A549 (cell line): ENCODE measurements around the gene IRAK1. TPM values are rescaled to one million over a fixed set of nuclear protein-coding genes. Genes with fewer than 3 reads are reported as not detected.

Experiments used
- ATAC-seq, 2 experiments: fragments of 200-7000 bp in 1 of 2; fragments of >200 bp in 1 of 2; cut with Nextera tagmentation in 1 of 2; cut with Tn5 transposase in 1 of 2; 3 replicates each; pipeline versions ENCODE4 v1.8.0 to v1.9.1; 2018 to 2020; ENCODE audit warnings: mild to moderate bottlenecking in 1 of 2, moderate library complexity in 1 of 2
- CTCF ChIA-PET: fragments of 300-600 bp; sonication (Branson Sonifier 250); formaldehyde crosslinking; extraction: SDS; loops from one replicate; lab custom pipeline; 2021; ENCODE audit warnings: antibody characterized with exemption, inconsistent platforms; lab: Yijun Ruan, JAX
- POLR2A ChIA-PET: fragments of 350-600 bp; formaldehyde crosslinking; extraction: SDS; loops from one replicate; lab custom pipeline; 2021; ENCODE audit warnings: antibody characterized with exemption, inconsistent platforms; lab: Yijun Ruan, JAX
- DNase-seq, 2 experiments: peaks; one replicate each; pipeline versions ENCODE4 v3.0.0 to v3.0.0-alpha.2; 2011 to 2016; ENCODE audit warnings: low read depth in 1 of 2, low spot score in 1 of 2
- FAIRE-seq: peaks from 2 replicates; lab custom pipeline; 2011; peaks lifted over from hg19 to GRCh38; lab: Jason Lieb, UNC
- H3K27ac ChIP-seq, 2 experiments: fragments of >200 bp; sonication (Bioruptor Twin); formaldehyde crosslinking; 3 replicates each; pipeline ENCODE4 v1.5.1; 2016 to 2017
- H3K4me1 ChIP-seq: fragments of >200 bp; sonication (Bioruptor Twin); formaldehyde crosslinking; 3 replicates; pipeline ENCODE4 v1.6.1; 2016
- H3K4me2 ChIP-seq: fragments of >200 bp; sonication (Bioruptor Twin); formaldehyde crosslinking; 3 replicates; pipeline ENCODE4 v1.6.1; 2016
- H3K4me3 ChIP-seq: fragments of >200 bp; sonication (Bioruptor Twin); formaldehyde crosslinking; 3 replicates; pipeline ENCODE4 v1.5.1; 2016
- H3K9me3 ChIP-seq: fragments of >200 bp; sonication (Bioruptor Twin); formaldehyde crosslinking; 3 replicates; pipeline ENCODE4 v1.6.1; 2016
- ATOH8 ChIP-seq: fragments of 250-450 bp; sonication (Bioruptor Pico); IDR thresholded peaks from 2 replicates; pipeline ENCODE4 v1.5.0; 2020; ENCODE audit warnings: low read depth, mild to moderate bottlenecking, moderate library complexity
- BCL3 ChIP-seq: fragments of >200 bp; sonication (Bioruptor Twin); formaldehyde crosslinking; IDR thresholded peaks from 3 replicates; pipeline ENCODE4 v1.6.1; 2016
- CBX8 ChIP-seq: fragments of 200-600 bp; sonication (generic); IDR thresholded peaks from 2 replicates; pipeline ENCODE4 v1.6.1; 2016
- CHD2 ChIP-seq: fragments of 150-350 bp; IDR thresholded peaks from 2 replicates; pipeline ENCODE4 v1.6.1; 2014; ENCODE audit warnings: low read length; ENCODE audit not compliant: partially characterized antibody
- CHD4 ChIP-seq: fragments of 200-600 bp; sonication (generic); IDR thresholded peaks from 2 replicates; pipeline ENCODE4 v1.6.1; 2016; ENCODE audit warnings: antibody characterized with exemption, mild to moderate bottlenecking, borderline replicate concordance
- E2F6 ChIP-seq: IDR thresholded peaks from 2 replicates; pipeline ENCODE4 v1.6.1; 2012; ENCODE audit warnings: low read depth, borderline replicate concordance
- EHF ChIP-seq: fragments of 250-450 bp; sonication (Bioruptor Pico); IDR thresholded peaks from 2 replicates; pipeline ENCODE4 v1.5.0; 2020; ENCODE audit warnings: mild to moderate bottlenecking
- EP300 ChIP-seq, 2 experiments: fragments of >200 bp; sonication (Bioruptor Twin); formaldehyde crosslinking; IDR thresholded peaks; 2 replicates in 1 of 2; 3 replicates in 1 of 2; pipeline ENCODE4 v1.6.1; 2016 to 2017
- FOSL2 ChIP-seq, 2 experiments: fragments of 450-650 bp in 1 of 2; fragments of >200 bp in 1 of 2; sonication (Bioruptor Twin) in 1 of 2; formaldehyde crosslinking; IDR thresholded peaks; 2 replicates each; pipeline versions ENCODE4 v1.5.0 to v1.6.1; 2016 to 2020; ENCODE audit warnings: mild to moderate bottlenecking in 1 of 2, moderate library complexity in 1 of 2
- GATA3 ChIP-seq: IDR thresholded peaks from 2 replicates; pipeline ENCODE4 v1.6.1; 2012; ENCODE audit warnings: borderline replicate concordance
- HEYL ChIP-seq: fragments of 250-450 bp; sonication (Bioruptor Pico); IDR thresholded peaks from 2 replicates; pipeline ENCODE4 v1.8.0; 2021; ENCODE audit warnings: mild to moderate bottlenecking, moderate library complexity
- HOXB5 ChIP-seq: fragments of 250-450 bp; sonication (Bioruptor Pico); IDR thresholded peaks from 2 replicates; pipeline ENCODE4 v1.5.0; 2020; ENCODE audit warnings: mild to moderate bottlenecking, moderate library complexity
- KDM1A ChIP-seq: fragments of 200-600 bp; sonication (generic); IDR thresholded peaks from 2 replicates; pipeline ENCODE4 v1.6.1; 2016; ENCODE audit warnings: low read depth, mild to moderate bottlenecking
- KDM5A ChIP-seq: fragments of 200-600 bp; sonication (generic); IDR thresholded peaks from 2 replicates; pipeline ENCODE4 v1.6.1; 2016; ENCODE audit warnings: antibody characterized with exemption, mild to moderate bottlenecking
- MAZ ChIP-seq: fragments of 150-350 bp; IDR thresholded peaks from 2 replicates; pipeline ENCODE4 v1.6.1; 2014; ENCODE audit warnings: antibody characterized with exemption, low read depth, low read length, borderline replicate concordance
- NPAS2 ChIP-seq: fragments of 250-450 bp; sonication (Bioruptor Pico); IDR thresholded peaks from 2 replicates; pipeline ENCODE4 v1.8.0; 2022; ENCODE audit warnings: mild to moderate bottlenecking, moderate library complexity, borderline replicate concordance
- PHF8 ChIP-seq: fragments of 200-600 bp; sonication (generic); IDR thresholded peaks from 2 replicates; pipeline ENCODE4 v1.6.1; 2016; ENCODE audit warnings: low read depth, mild to moderate bottlenecking, antibody characterized with exemption, moderate library complexity, borderline replicate concordance
- POLR2AphosphoS2 ChIP-seq: conservative IDR thresholded peaks from 2 replicates; pipeline ENCODE4 v1.6.1; 2012; ENCODE audit warnings: low read length, improper control_type of control experiment, inconsistent platforms
- RCOR1 ChIP-seq: fragments of 150-350 bp; IDR thresholded peaks from 2 replicates; pipeline ENCODE4 v1.6.1; 2014; ENCODE audit warnings: antibody characterized with exemption, low read length, low read depth
- RNF2 ChIP-seq: fragments of 200-600 bp; sonication (generic); IDR thresholded peaks from 2 replicates; pipeline ENCODE4 v1.6.1; 2016; ENCODE audit warnings: low read depth, mild to moderate bottlenecking, antibody characterized with exemption, moderate library complexity, borderline replicate concordance
- TP53 ChIP-seq: fragments of 250-450 bp; sonication (Bioruptor Pico); IDR thresholded peaks from 2 replicates; pipeline ENCODE4 v1.5.0; 2021; ENCODE audit warnings: mild to moderate bottlenecking, moderate library complexity
- ZNF302 ChIP-seq: fragments of 250-450 bp; sonication (Bioruptor Pico); IDR thresholded peaks from 2 replicates; pipeline ENCODE4 v1.9.0; 2021; ENCODE audit warnings: inconsistent platforms, mild to moderate bottlenecking, moderate library complexity
- ZSCAN20 ChIP-seq: fragments of 250-450 bp; sonication (Bioruptor Pico); IDR thresholded peaks from 2 replicates; pipeline ENCODE4 v1.8.0; 2022; ENCODE audit warnings: mild to moderate bottlenecking, moderate library complexity
- WGBS: methylation state at CpG from one replicate; pipeline ENCODE4 v1.1.6; 2017; ENCODE audit errors: missing lambda C conversion rate; 5-methylcytosine and 5-hydroxymethylcytosine counted together
- polyA plus RNA-seq, 4 experiments: library from polyadenylated mRNA; depleted of rRNA in 3 of 4; stranded (reverse); fragments of >200 nt; fragmentation: RNase III in 1 of 4; extraction: RNeasy Plus Mini Kit Qiagen cat#74134 plus additional on column Dnase treatment in 1 of 4; gene quantifications; 2 replicates in 3 of 4; 3 replicates in 1 of 4; pipeline ENCODE4 v1.2.3, GENCODE V29; 2011 to 2017

The IRAK1 gene
- polyA plus RNA-seq, 2 of the 4 experiments (the other 2 are of a cell fraction) = 73.1 to 177 TPM

GRCh38 chrX:154023276-154024000, 3.7 kb upstream of the IRAK1 start:
- ATAC-seq (no peak), DNase-seq (no peak), FAIRE-seq (no peak)
- 88% methylated on average over 27 of the region's 27 CpGs for WGBS
- CTCF ChIA-PET = interaction anchor here (4.1 kb wide), 1 partner anchor 10 kb away, joined by 18 read pairs; no protein-coding TSS in a partner anchor
- no peak overlapping the region for H3K4me2 ChIP-seq
- peaks cover 9% of the 10 kb centered on the region; the same call in 2 of the 3 replicates for H3K4me1 ChIP-seq
- no peak overlapping the region for H3K27ac ChIP-seq
- no peaks in the 10 kb centered on the region for H3K9me3 ChIP-seq
- POLR2A ChIA-PET = no interaction called here
- no peak for TF ChIP-seq EHF (CRISPR knock-in tag)
- no peak for TF ChIP-seq EP300 (IDR thresholded peaks at IDR 0.05)
- no peak for TF ChIP-seq CHD4
- TF ChIP-seq BCL3 = no peak
- no peak for TF ChIP-seq RCOR1
- no peak for TF ChIP-seq HEYL (CRISPR knock-in tag)
- TF ChIP-seq CHD2 = no peak
- TF ChIP-seq GATA3 = no peak
- no peak for TF ChIP-seq MAZ
- TF ChIP-seq PHF8 = no peak
- no peak for TF ChIP-seq KDM5A
- TF ChIP-seq ZNF302 = no peak
- no peak for TF ChIP-seq ZSCAN20 (CRISPR knock-in tag)
- TF ChIP-seq POLR2AphosphoS2 = no peak
- no peak overlapping the region for H3K4me3 ChIP-seq

- CTCF ChIA-PET = interaction anchor here (0.7 to 4.1 kb wide), 4 partner anchors 8 to 34 kb away, joined by 4 to 18 read pairs (median 4); no protein-coding TSS in a partner anchor
Observed at GRCh38 chrX:154022108-154022507, 2.4 kb upstream of the IRAK1 start.

More at GRCh38 chrX:154022108-154022507, 2.4 kb upstream of the IRAK1 start:
- no peak for TF ChIP-seq NPAS2 (CRISPR knock-in tag)
- no peak for TF ChIP-seq EP300 (IDR thresholded peaks at IDR 0.05)
- TF ChIP-seq KDM5A = no peak
- no peak for TF ChIP-seq ATOH8
- no peak for TF ChIP-seq RNF2
- no peak for TF ChIP-seq HOXB5 (CRISPR knock-in tag)
- TF ChIP-seq CHD4 = no peak
- TF ChIP-seq CHD2 = no peak
- no peak for TF ChIP-seq KDM1A
- TF ChIP-seq TP53 (CRISPR knock-in tag) = no peak
- no peak for TF ChIP-seq FOSL2 (IDR thresholded peaks at IDR 0.05)
- no peak for TF ChIP-seq FOSL2 (CRISPR knock-in tag; IDR thresholded peaks at IDR 0.05)
- TF ChIP-seq CBX8 = no peak
- TF ChIP-seq E2F6 = no peak
- ATAC-seq = no peak
- no peak for FAIRE-seq
- no peak for DNase-seq
- Histone ChIP-seq H3K27ac (no peak overlapping the region), H3K4me1 (peaks cover 17% of the 10 kb centered on the region), H3K4me3 (no peak overlapping the region), H3K4me2 (no peak overlapping the region), H3K9me3 (no peaks in the 10 kb centered on the region)
- POLR2A ChIA-PET = no interaction called here
- 89% methylated on average over 2 of the region's 5 CpGs for whole genome bisulfite sequencing
